GM21447 (cell line): ENCODE measurements around the gene ABCB7.
"Not testable (repeated sequence)": the region's sequence is repeated elsewhere in the genome, so short reads cannot be mapped to it uniquely, and the experiment has no call there.

Experiments
- ATAC-seq: cut with Tn5 transposase; IDR thresholded peaks from one replicate; pipeline ENCODE4 v1.9.1; 2021; ENCODE audit not compliant: unreplicated experiment

ABCB7 gene

DNA sequence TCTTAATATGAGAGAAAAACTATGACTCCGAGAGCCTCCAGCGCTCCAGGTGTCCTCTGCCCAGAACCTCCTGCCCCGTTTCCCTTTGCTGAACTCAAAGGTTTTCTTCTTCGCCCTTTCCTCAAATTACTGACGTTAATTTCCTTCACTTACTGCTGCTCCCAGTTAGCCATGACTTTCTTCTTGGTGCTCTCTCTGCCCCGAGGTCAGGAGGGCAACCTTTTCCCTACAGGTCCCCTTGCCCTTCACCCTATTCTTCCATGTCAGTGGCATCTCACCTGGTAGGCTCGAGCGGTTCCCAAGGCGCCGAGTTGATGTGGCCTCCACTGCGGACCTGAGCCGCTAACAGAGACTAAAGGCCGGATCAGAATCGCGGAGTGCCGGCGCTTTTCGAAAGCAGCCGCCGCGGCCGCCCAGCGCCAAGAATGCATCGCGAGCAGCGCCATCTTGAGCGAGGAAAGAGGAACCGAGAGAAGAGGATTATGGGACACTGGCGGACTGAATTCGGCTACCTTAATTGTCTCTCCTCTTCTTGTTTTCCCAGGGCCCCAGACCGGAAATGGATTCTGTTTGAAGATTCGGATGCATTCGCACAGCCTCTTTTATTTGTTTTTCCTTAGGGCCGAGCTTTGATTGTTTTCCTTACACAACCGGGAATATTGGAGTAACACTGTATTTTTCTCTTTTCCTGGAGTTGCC lies at the start of gene ABCB7:
ABCB7 (minus strand) TSS at position 457 of the 699 bp plus-strand sequence; CDS start at position 446, 11 bp downstream.
- ATAC-seq, result peak; percentile 94

DNA sequence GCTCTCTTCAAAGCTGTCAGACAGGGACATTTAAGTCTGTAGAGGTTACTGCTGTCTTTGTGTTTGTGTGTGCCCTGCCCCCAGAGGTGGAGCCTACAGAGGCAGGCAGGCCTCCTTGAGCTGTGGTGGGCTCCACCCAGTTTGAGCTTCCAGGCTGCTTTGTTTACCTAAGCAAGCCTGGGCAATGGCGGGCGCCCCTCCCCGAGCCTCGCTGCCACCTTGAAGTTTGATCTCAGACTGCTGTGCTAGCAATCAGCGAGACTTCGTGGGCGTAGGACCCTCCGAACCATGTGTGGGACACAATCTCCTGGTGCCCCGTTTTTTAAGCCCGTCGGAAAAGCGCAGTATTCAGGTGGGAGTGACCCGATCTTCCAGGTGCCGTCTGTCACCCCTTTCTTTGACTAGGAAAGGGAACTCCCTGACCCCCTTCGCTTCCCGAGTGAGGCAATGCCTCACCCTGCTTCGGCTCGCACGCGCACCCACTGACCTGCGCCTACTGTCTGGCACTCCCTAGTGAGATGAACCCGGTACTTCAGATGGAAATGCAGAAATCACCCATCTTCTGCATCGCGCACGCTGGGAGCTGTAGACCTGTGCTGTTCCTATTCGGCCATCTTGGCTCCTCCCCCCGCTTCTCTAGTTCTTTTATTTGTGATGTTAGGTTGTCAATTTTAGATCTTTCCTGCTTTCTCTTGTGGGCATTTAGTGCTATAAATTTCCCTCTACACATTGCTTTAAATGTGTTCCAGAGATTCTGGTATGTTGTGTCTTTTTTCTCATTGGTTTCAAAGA lies 32.5 kb upstream of the ABCB7 start:
- ATAC-seq, result not testable (repeated sequence)

DNA sequence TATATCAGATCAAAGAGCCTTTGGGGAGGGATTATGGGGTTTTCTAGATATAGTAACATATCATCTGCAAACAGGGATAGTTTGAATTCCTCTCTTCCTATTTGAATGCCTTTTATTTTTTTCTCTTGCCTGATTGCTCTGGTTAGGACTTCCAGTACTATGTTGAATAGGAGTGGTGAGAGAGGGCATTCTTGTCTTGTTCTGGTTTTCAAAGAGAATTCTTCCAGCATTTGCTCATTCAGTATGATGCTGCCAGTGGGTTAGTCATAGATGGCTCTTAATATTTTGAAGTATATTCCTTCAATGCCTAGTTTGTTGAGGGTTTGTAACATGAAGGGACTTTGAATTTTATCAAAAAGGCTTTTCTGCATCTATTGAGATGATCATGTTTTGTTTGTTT lies 25.6 kb upstream of the ABCB7 start:
- ATAC-seq, result no peak

DNA sequence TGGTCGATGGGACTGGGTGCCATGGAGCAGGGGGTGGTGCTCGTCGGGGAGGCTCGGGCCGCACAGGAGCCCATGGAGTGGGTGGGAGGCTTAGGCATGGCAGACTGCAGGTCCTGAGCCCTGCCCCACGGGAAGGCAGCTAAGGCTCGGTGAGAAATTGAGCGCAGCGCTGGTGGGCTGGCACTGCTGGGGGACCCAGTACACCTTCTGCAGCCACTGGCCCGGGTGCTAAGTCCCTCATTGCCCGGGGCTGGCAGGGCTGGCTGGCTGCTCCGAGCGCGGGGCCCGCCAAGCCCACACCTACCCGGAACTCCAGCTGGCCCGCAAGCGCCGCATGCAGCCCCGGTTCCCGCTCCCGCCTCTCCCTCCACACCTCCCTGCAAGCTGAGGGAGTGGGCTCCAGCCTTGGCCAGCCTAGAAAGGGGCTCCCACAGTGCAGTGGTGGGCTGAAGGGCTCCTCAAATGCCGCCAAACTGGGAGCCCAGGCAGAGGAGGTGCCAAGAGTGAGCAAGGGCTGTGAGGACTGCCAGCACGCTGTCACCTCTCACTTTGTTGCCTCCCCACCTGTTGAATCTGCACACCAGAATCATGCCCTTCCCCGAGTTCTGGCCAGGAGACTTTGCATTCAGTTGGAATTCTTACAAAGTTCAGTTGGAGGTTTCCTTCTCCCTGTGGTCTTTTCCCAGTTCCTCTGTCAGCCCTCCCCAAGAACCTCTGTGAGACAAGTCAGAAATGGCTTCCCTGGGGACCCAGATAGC lies 23.6 kb upstream of the ABCB7 start:
- not testable (repeated sequence) for ATAC-seq

DNA sequence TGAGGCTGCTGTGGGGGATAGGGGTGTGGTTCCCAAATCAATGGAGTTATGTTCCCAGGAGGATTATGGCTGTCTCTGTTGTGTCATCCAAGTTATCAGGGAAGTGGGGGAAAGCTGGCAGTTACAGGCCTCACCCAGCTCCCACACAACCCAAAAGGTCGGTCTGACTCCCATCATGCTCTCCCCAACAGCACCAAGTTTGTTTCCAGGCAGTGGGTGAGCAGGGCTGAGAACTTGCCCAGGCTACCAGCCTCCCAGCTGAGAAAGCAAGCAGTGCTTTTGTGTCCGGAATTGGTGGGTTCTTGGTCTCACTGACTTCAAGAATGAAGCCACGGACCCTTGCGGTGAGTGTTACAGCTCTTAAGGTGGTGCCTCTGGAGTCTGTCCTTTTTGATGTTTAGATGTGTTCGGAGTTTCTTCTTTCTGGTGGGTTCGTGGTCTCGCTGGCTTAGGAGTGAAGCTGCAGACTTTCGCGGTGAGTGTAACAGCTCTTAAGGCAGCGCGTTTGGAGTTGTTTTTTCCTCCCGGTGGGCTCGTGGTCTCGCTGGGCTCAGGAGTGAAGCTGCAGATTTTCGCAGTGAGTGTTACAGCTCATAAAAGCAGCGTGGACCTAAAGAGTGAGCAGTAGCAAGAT lies 16.3 kb upstream of the ABCB7 start:
- ATAC-seq, result not testable (repeated sequence)

DNA sequence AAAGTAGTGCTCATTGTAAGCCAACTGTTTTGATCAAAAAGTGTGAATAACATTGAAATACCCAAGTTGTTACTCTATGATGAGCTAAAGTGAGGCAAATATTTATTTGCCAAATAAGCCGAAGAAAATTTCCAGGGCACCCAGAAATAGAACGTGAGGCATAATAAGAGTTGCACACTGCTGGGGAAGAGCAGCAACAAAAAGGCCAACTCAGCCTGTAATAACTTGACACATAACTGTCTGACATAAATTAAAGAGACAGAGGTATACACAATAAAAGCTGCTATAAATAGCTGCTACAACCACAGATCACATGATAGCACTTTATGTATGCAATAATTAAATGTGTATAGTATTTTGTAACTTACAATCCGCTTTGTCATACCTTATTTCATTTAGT lies 2.0 kb upstream of the ABCB7 start:
- ATAC-seq, result no peak

DNA sequence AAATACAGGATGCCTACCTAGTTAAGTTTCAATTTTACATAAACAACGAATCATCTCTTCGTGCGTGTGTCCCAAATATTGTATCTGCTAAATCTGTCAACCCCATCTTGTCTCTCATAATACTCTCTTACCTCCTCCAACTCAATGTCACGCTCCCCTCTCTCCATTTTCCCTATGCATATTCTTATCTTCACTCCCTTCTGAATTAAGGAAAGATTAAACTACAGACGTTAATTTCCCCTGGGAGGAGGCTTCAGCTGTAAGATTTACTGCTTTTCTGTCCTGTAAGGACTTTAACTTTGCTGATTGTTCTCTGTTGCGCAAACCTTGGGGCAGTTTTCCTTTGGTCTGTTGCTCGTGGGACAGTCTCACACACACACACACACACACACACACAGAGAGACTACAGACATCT lies 455 bp upstream of the ABCB7 start:
- no peak for ATAC-seq

DNA sequence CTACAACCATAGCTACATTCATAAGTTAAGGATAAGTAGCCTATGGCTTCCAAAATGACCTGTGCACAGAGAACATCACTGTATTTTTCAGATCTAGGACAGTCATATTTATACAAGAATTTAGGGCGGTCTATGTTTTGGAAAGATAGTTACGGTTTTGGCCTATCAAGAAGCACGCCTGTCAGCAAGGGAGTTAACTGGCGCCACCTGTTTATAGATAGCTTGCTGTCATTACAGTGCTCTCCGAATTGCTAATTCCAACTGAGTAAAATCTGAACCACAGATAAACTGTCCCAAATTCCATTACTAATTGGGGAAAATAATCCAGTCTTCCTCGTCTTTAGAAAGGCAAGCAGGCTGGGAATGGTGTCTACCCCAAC lies 646 bp downstream of the ABCB7 start:
- peak; percentile 32 for ATAC-seq

DNA sequence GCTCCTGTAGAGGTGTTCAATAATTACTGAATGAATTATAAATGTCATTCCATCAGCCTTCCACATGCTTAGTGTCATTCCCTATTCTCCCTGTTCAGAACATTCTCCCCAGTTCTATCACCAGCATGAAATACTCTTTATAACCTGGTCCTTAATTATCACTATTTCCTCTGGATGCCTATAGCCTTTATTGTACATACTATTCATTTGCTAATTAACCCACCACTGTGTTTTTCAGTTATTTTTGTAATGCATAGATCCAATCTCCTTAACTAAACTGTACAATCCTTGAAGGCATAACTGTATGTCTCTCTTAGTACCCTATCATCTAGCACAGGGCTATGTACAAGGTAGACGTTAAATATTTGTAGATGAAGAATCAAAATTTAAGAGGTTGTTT lies 1.2 kb downstream of the ABCB7 start:
- ATAC-seq, result no peak

DNA sequence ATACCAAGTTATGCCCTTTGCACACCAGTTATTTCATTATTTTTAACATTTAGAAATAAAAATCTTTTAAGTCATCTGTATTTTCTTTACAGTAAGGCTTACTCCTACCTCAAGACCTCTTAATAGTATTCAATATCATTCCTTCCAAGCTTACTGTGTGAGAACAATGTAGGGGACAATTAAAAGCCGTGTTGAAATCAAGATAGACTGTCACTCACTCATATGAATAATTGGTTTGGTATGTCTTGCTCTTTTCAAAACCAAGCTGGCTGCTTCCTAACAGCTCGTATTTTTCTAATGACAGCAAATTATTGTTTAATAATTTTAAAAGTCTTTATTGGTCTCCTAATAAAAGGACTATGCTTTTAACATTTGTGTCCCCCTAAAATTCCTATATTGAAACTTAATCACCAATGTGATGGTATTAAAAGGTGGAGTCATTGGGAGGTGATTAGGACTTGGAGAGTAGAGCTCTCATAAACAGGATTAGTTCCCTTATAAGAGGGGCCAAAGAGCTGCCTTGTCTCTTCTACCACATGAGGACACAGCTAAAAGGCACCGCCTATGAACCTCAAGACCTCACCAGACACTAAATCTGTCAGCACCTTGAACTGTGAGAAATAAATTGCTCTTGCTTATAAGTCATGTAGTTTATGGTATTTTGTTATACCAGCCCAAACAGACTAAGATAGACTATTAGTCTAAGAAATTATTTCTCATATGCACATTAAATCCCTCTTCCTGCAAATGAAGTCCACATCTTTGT lies 4.1 kb downstream of the ABCB7 start:
- no peak for ATAC-seq

DNA sequence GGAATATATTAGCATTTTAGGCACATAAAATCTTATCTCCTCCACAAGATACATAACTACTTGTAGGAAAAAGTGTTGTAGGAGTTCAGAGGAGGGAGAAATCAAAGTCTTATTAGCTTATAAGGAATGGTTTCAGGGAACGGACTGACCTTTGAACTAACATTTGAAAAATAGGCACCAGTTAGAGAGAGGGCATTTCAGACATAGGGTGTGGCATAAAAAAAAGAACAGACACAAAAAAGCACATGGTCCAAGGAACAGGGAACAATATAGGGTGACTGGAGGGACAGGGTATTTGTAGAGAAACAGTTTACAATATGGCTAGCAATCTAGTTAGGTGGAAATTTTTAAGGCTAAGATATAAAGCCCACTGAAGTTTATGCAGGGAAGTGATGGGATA lies 6.4 kb downstream of the ABCB7 start:
- no peak for ATAC-seq

DNA sequence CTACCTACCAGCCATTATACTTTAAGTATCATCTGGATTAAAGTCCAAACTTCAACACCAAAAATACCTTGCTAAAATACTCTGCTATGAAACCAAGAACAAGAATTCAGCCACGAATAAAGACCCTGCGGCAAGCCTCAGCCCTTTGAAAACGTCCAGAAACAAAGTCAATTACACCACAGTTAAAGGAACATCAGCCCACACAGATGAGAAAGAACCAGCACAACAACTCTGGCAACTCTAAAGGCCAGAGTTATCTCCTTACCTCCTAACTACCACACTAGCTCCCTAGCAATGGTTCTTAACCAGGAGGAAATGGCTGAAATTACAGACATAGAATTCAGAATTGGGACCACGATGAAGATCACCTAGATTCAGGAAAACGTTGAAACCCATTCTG lies 23.4 kb downstream of the ABCB7 start:
- no peak for ATAC-seq

DNA sequence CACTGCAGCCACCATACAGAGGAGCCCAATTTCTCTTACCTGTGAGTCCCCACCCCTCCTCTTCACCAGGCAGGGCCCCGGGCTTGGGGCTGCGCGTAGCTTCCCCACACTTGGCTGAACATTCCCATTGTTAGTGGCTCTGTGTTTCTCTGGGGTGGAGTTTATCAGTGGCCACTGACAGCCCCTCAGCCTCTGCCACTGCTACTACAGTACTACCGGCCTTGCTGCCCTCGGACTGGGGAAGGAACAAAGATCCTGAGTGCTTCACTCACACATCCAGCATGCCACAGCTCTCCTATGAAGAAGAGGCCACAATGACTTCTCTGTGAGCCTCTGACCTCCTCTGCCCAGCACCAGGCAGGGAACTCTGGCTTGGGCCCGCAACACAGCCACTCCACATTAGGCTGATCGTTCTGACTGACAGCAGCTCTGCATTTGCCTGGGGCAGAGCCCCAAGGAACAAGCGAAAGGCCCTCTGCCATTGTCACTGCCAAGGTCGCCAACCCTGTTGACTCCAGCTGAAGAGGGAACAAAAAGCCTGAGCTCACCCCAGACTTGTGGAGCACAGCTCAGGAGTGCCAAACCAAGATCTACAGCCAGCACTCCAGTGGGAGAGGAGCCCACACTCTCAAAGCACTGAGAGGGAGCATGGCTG lies 24.0 kb downstream of the ABCB7 start:
- ATAC-seq, result no peak

DNA sequence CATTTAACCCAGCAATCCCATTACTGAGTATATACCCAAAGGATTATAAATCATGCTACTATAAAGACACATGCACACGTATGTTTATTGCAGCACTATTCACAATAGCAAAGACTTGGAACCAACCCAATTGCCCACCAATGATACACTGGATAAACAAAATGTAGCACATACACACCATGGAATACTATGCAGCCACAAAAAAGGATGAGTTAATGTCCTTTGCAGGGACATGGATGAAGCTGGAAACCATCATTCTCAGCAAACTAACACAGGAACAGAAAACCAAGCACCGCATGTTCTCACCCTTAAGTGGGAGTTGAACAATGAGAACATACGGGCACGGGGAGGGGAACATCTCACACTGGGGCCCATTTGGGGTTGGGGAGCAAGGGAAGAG lies 27.0 kb downstream of the ABCB7 start:
- ATAC-seq, result not testable (repeated sequence)

DNA sequence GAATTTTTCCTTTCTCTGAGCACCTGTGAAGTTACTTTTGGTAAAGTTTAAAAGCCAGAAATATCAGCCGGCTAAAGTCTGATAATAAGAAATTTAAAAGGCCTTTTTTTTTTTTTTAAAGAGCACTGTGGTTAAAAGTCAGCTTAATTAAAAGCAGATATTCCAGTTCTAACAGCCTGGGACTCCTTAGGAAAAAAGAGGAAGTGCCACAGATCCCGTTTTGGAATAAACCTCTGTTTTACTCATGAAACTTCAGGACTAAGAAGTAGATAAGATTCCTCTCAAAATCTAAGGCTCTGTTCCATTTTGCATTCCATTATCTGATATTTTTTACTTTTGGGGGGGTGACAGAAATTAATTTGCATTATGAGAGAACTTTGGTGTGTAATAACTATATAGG lies 37.8 kb downstream of the ABCB7 start:
- no peak for ATAC-seq

DNA sequence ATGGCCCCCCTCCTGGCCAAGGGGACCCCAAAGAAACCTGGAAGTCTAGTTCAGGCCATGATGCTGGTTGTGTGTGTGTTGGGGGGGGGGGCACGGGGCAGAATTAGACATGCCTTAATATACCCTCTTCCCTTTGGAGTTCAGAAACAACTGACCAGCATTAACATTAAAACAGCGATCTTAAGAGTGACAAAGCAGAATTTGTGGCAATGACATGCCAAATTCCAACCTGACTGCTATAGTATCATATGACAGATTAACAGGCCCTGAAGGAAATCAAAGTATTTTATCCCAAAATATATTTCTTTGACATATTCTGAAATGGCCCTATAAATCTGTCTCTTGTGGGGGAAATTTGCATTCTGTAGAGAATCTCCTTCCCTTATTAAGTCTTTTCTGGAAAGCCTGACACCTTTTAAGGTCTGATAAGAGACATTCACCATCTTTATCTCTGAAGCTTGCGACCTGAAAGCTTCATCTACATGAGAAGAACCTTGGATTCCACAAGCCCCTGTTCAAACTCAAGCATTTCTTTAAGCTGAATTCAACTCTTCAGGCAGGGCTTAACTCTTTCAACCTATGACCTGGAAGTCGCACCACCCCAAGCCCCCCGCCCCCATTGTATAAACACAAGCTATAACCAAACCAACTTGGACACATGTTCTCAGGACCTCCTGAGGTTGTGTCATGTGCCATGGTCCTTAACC lies 40.2 kb downstream of the ABCB7 start:
- no peak for ATAC-seq

DNA sequence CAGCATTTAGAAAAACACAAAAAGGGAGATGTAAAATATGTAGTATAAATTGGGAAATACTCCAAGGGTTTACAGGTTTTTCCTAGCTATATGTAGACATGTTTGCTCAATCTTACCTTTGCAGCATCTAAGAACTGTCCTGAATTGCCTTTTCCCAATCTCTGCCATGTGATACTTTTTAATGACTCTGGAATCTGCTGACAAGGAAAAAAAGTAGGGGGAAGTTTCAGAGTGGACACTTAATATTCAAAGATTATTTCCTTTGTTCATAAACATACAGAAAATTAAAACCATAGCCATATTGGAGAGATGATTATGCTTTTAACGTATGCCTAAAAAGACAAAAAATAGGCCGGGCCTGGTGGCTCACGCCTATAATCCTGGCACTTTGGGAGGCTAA lies 41.4 kb downstream of the ABCB7 start:
- ATAC-seq, result no peak

DNA sequence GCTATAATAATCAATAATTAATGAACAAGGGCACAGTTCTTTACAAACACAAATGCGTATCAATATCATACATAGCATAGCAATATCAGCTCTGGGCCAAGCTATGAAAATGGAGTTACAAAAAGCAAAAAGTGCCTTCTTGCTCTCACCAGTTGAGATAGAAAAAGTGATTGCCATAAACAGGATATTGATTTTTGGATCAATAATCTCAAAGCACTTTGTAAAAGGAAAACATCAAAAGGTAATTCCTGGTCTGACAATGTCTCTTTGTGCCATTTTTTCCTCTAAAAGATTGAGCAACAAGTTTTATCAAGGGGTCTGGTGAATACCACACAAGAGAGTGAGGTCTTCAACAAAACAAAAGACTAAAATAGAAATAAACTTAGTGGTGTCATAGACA lies 42.4 kb downstream of the ABCB7 start:
- ATAC-seq, result no peak

DNA sequence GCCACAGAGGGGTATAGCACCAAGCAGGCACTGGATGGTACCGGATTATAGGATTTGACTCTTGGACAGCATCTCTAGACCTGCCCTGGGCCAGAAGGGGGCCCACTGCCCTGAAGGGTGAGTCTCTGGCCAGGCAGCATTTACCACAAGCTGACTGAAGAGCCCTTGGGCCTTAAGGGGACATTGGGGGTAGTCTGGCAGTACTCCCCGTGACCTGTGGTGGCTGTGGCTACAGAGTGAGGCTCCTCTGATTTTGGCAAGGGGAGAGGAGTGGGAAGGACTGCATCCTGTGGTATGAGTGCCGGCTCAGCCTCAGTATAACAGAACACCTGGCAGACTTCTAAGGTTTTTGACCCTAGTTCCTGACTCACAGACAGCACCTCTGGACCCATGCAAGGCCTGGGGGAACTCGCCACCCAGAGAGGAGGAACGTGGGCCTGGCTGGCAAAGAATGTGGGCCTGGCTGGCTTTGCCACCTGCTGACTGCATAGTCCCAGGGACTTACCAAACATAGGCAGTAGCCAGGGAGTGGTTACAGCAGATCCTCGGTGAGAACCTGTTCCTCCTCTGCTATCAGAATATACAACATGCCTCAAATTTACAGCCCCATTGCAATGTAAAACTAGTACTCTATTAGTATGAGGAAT lies 48.1 kb downstream of the ABCB7 start:
- ATAC-seq, result no peak
